ENCODE measurements around the gene SEL1L2.
A peak's percentile ranks its signal among the peaks of the same experiment; 100 is the strongest.
"Not testable (repeated sequence)": the region's sequence is repeated elsewhere in the genome, so short reads cannot be mapped to it uniquely, and the experiment has no call there.

Gene SEL1L2

GRCh38 chr20:14005996-14006395, 15.6 kb upstream of the SEL1L2 start:
- no peak overlapping the region for H3K4me3 ChIP-seq (replicated peaks; ENCODE audit: low read depth, low read length)
- TF ChIP-seq, protein P1, sequence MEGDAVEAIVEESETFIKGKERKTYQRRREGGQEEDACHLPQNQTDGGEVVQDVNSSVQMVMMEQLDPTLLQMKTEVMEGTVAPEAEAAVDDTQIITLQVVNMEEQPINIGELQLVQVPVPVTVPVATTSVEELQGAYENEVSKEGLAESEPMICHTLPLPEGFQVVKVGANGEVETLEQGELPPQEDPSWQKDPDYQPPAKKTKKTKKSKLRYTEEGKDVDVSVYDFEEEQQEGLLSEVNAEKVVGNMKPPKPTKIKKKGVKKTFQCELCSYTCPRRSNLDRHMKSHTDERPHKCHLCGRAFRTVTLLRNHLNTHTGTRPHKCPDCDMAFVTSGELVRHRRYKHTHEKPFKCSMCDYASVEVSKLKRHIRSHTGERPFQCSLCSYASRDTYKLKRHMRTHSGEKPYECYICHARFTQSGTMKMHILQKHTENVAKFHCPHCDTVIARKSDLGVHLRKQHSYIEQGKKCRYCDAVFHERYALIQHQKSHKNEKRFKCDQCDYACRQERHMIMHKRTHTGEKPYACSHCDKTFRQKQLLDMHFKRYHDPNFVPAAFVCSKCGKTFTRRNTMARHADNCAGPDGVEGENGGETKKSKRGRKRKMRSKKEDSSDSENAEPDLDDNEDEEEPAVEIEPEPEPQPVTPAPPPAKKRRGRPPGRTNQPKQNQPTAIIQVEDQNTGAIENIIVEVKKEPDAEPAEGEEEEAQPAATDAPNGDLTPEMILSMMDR (IDR thresholded peaks at IDR 0.05; ENCODE audit: low read depth, low read length, missing control alignments) = no peak
- no peak for DNase-seq (ENCODE audit: extremely low read depth, low read depth)

DNA sequence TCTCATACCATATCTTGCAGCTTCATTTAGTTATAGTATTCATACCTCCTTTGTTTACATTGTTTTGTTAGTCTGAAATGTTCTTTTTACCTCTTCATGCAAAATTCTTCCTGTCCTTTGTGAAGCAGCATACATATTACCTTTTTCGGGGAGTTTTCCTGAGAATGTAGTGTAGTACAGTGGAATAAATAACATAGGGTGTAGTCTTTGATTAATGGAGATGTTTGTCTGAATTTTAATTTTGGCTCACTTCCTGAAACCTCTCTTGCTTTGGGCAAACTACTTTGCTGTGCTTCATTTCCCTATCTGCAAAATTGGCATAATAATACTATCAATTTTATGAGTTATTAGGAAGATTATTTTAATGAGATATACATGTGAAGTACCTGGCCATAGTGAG, 10.5 kb upstream of the SEL1L2 start:
- DNase-seq (ENCODE audit: extremely low read depth, low read depth) = no peak
- no peak overlapping the region for H3K4me3 ChIP-seq (replicated peaks; ENCODE audit: low read depth, low read length)
- TF ChIP-seq, protein P1 (IDR thresholded peaks at IDR 0.05; ENCODE audit: low read depth, low read length, missing control alignments) = no peak

GRCh38 chr20:13996265-13996664, 5.9 kb upstream of the SEL1L2 start:
- no peak for DNase-seq (ENCODE audit: extremely low read depth, low read depth)
- TF ChIP-seq, protein P1 (IDR thresholded peaks at IDR 0.05; ENCODE audit: low read depth, low read length, missing control alignments) = no peak
- peak overlapping the region; percentile 53 for H3K4me3 ChIP-seq (replicated peaks; ENCODE audit: low read depth, low read length)

- peak overlapping the region; percentile 53 for H3K4me3 ChIP-seq (replicated peaks; ENCODE audit: low read depth, low read length)
- TF ChIP-seq, protein P1 (IDR thresholded peaks at IDR 0.05; ENCODE audit: low read depth, low read length, missing control alignments) = no peak
- DNase-seq (ENCODE audit: extremely low read depth, low read depth) = no peak
Measured at GRCh38 chr20:13995841-13996240, 5.4 kb upstream of the SEL1L2 start.

- TF ChIP-seq, protein P1 (IDR thresholded peaks at IDR 0.05; ENCODE audit: low read depth, low read length, missing control alignments) = no peak
Measured at GRCh38 chr20:13995086-13995665, 4.8 kb upstream of the SEL1L2 start, which contains the start of gene MACROD2. MACROD2 (plus strand) TSS chr20:13995516.

DNA sequence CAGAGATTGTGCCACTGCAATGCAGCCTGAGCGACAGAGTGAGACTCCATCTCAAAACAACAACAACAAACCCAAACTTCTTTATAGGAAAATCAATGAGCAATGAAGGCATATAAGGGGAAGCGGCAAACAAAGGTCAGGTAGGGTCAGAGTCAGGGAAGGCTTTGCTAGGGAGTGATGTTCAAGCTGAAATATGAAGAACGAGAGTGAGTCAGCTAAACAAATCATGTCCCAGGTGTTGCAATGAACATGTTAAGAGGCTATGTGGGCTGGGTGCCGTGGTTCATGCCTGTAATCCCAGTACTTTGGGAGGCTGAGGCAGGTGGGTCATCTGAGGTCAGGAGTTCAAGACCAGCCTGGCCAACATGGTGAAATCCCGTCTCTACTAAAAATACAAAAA, 1.5 kb upstream of the SEL1L2 start:
- not testable (repeated sequence) for DNase-seq (ENCODE audit: extremely low read depth, low read depth); H3K4me3 ChIP-seq (replicated peaks; ENCODE audit: low read depth, low read length)

More at GRCh38 chr20:13995086-13995665, 4.8 kb upstream of the SEL1L2 start, which contains the start of gene MACROD2:
- DNase-seq (ENCODE audit: extremely low read depth, low read depth) = peak; percentile 40
- peak within 1 kb of the TSS; percentile 53 for H3K4me3 ChIP-seq (replicated peaks; ENCODE audit: low read depth, low read length)

GRCh38 chr20:13991311-13991710, 897 bp upstream of the SEL1L2 start:
- DNase-seq (ENCODE audit: extremely low read depth, low read depth) = no peak
- H3K4me3 ChIP-seq (replicated peaks; ENCODE audit: low read depth, low read length) = no peak overlapping the region
- TF ChIP-seq, protein P1 (IDR thresholded peaks at IDR 0.05; ENCODE audit: low read depth, low read length, missing control alignments) = no peak

Measured in HFF-Myc (cell line).